ENCODE measurements around the gene COPB1. TPM values are rescaled to one million over a fixed set of nuclear protein-coding genes. Genes with fewer than 3 reads are reported as not detected.

Gene COPB1
- total RNA-seq, 1 donor = 221 TPM

DNA sequence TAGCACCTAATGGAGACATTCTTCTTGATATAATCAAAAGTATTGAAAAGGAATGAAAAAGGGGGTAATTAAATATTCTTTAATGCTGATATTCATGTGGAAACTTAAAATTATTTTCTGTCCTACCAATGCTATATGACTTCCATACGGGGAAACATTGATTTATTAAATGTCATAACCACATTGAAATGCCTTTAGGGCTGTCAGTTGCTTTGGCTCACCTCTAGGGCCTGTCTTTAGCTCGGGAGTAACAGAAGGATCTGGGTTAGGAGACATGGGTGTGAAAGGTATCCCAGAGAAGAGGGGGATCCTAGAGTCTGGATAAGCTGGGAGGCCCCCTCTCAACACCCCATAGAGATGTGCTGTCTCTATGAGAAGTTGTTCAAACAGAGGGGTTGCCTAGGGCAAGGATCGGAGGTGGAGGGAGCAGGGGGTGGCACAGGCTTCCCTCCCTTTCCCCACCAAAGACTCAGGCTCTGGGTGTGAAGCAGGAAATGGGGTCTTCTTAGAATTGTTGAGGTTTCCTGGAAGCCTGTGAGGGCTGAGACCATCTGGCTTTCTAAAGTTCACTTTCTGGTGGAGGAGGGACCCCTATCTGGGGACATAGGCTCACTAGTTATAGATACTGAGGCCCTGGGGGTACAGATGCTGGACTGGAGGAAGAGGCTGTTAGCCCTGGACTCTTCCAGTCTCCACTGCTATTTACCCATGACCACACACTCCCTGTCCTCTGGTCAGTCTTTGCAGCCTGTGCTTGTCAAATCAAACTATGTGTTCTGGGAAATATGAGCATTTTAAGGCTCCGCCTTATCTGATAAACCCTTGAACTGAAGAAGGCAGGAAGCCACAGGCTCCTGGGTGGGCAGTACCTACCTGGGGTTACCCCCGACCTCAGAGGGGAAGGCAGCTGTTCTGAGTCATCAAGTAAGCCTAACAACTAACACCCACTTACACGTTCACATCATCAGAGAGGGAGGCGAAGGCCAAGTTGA, 84.8 kb downstream of the COPB1 start:
- no peak for DNase-seq (ENCODE audit: low read depth)
- TF ChIP-seq, protein P1, sequence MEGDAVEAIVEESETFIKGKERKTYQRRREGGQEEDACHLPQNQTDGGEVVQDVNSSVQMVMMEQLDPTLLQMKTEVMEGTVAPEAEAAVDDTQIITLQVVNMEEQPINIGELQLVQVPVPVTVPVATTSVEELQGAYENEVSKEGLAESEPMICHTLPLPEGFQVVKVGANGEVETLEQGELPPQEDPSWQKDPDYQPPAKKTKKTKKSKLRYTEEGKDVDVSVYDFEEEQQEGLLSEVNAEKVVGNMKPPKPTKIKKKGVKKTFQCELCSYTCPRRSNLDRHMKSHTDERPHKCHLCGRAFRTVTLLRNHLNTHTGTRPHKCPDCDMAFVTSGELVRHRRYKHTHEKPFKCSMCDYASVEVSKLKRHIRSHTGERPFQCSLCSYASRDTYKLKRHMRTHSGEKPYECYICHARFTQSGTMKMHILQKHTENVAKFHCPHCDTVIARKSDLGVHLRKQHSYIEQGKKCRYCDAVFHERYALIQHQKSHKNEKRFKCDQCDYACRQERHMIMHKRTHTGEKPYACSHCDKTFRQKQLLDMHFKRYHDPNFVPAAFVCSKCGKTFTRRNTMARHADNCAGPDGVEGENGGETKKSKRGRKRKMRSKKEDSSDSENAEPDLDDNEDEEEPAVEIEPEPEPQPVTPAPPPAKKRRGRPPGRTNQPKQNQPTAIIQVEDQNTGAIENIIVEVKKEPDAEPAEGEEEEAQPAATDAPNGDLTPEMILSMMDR (IDR thresholded peaks at IDR 0.05; ENCODE audit: insufficient read depth, low read length) = peak; percentile 29
- no peak overlapping the region for H3K4me3 ChIP-seq (ENCODE audit: low read depth, low read length)

DNA sequence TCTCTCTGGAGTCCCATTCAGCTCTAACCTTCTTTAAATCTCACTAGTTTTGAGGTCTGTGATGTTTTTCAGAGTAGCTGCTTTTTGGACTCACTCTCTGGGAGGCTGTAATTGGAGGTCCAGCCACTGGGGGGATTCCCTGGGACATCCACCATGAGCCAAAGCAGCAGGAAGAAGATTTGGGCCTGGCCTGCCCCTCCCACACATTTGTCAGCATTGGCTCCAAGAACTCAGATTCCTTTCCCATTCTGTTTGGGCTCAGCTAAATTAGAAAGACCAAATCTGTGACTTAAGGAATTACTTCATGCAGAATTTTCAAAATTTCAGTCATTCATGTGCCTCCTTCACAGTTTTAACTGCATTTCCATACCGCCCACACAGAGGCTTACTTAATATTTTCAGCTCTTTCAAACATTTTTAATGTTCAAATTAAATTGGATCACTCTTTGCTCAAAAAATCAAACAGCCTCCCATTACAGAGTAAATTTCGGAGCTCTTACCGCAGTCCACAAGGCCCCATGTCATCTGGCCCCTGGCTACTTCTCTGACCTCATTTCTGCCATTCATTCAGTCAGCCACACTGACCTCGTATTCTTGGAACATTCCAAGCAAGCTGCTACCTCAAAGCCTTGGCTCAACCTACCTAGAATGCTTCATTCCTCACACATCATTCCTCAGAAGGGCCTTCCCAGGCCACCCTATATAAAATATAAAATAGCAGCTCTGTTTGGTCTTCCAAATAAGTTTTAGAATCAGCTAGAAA, 86.1 kb downstream of the COPB1 start:
- peak; percentile 82 for DNase-seq (ENCODE audit: low read depth)
- H3K4me3 ChIP-seq (ENCODE audit: low read depth, low read length) = no peak overlapping the region
- TF ChIP-seq, protein P1 (IDR thresholded peaks at IDR 0.05; ENCODE audit: insufficient read depth, low read length) = peak; percentile 58

DNA sequence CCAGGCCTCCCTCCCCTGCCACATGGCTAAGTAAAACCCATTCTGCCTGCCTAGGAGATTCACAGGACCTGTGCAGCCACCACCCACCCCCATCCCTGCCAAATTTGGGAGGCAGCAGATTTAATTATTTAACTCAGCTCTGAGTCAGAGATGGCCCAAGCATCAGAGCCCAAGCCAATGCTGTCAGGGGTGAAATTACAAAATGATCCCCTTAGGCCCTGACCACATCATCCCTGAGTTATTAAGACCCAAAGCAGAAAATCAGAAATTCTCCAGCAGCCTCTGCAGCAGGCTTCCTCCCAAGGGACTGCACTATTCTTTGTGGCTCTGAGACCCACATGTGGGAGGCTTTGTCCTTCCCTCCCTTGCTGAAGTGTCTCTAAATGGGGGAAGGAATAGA, 87.8 kb downstream of the COPB1 start:
- no peak overlapping the region for H3K4me3 ChIP-seq (ENCODE audit: low read depth, low read length)
- DNase-seq (ENCODE audit: low read depth) = peak; percentile 93
- TF ChIP-seq, protein P1 (IDR thresholded peaks at IDR 0.05; ENCODE audit: insufficient read depth, low read length) = no peak

DNA sequence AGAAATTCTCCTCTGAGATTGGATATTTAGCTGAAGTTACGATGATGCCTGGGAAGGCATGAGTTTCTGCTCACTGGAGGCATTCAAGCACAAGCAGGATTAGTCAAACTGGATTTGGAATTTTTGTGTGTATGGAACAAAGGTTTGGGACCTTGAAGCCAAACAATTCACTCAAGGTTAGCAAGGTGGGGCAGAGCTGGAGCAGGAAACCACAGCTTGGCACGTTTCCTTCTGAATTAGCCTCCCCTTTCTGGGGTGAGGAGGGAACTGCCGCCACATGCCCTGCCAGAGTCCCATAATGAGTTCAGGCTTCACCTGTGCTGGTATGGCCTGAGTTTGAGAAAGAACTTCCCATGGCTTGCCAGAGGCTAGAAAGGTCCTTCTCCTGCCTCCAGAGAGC, 89.7 kb downstream of the COPB1 start:
- TF ChIP-seq, protein P1 (IDR thresholded peaks at IDR 0.05; ENCODE audit: insufficient read depth, low read length) = no peak
- no peak for DNase-seq (ENCODE audit: low read depth)
- H3K4me3 ChIP-seq (ENCODE audit: low read depth, low read length) = no peak overlapping the region

DNA sequence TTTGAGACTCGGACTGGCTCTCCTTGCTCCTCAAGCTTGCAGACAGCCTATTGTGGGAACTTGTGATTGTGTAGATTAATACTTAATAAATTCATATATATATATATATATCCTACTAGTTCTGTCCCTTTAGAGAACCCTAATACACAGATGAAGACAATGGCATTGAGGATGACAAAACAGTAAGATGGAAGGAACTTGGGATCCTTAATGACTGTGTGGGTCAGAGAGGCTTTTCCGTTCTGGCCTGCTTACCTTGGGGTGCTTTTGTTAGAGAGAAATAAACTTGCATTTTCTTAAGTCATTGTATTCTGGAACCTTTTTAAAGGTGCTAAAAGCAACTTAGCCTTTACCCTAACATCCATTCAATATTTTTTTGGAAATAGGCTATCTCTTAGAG, 91.0 kb downstream of the COPB1 start:
- H3K4me3 ChIP-seq (ENCODE audit: low read depth, low read length) = no peak overlapping the region
- TF ChIP-seq, protein P1 (IDR thresholded peaks at IDR 0.05; ENCODE audit: insufficient read depth, low read length) = no peak
- no peak for DNase-seq (ENCODE audit: low read depth)

Small RNAs within 50 kb of the gene (small RNA-seq; reads per million reads assigned to genes)
- gene RNU7-49P = not detected

Other genes starting within 250 kb of the COPB1 start
- 83.0 and 95.6 TPM in 2 replicates for gene RRAS2, start 140.6 kb downstream of the COPB1 start, total RNA-seq (ENCODE audit: low replicate concordance)
- 110 and 125 TPM in 2 replicates for gene PSMA1, start 20.6 kb upstream of the COPB1 start, total RNA-seq (ENCODE audit: low replicate concordance)
- 0.82 and 2.8 TPM in 2 replicates for gene PDE3B, start 144.0 kb upstream of the COPB1 start, total RNA-seq (ENCODE audit: low replicate concordance)